ENCODE data around the gene ARHGAP6. TPM values are rescaled to one million over a fixed set of nuclear protein-coding genes. Genes with fewer than 3 reads are reported as not detected.

The ARHGAP6 gene
- total and polyA plus RNA-seq, 2 of the 4 experiments (the other 2 are of a cell fraction) = 1.4 to 1.8 TPM

GRCh38 chrX:11546917-11547316 lies 118.8 kb downstream of the ARHGAP6 start:
- BruUV-seq (replicated peaks) = no TSS peak
- Histone ChIP-seq H4K91ac (ENCODE audit: insufficient read depth, low read depth, low read length) (no peak overlapping the region), H4K5ac (ENCODE audit: low read depth, low read length) (no peak overlapping the region), H3K9me1 (ENCODE audit: insufficient read depth, low read length) (no peaks in the 10 kb centered on the region), H2AFZ (replicated peaks; ENCODE audit: low read length, poor library complexity) (no peak overlapping the region), H3K27me3 (ENCODE audit: control insufficient read depth, insufficient read depth, low read length) (no peaks in the 10 kb centered on the region), H2BK5ac (ENCODE audit: low read depth, low read length, poor library complexity, severe bottlenecking) (no peak overlapping the region), H3K4me3 (ENCODE audit: insufficient read depth, low read depth, low read length) (no peak overlapping the region), H2BK120ac (ENCODE audit: low read depth, low read length) (no peak overlapping the region), H3K56ac (ENCODE audit: extremely low read depth, insufficient read depth, low read length) (no peak overlapping the region), H3K23ac (ENCODE audit: low read depth, low read length) (no peak overlapping the region), H3K14ac (replicated peaks; ENCODE audit: low read depth, low read length) (no peak overlapping the region), H3K18ac (ENCODE audit: low read depth, low read length) (no peak overlapping the region), H2BK15ac (ENCODE audit: low read depth, low read length) (no peak overlapping the region), H3K9me3 (ENCODE audit: control insufficient read depth, insufficient read depth, low read length) (no peaks in the 10 kb centered on the region), H4K8ac (ENCODE audit: low read depth in 2 of 2, low read length in 2 of 2) (no peak overlapping the region), H3K79me1 (ENCODE audit: low read depth in 1 of 2, low read length in 2 of 2) (no peaks in the 10 kb centered on the region), H3K36me3 (ENCODE audit: control insufficient read depth, insufficient read depth, low read length) (no peaks in the 10 kb centered on the region), H4K20me1 (ENCODE audit: insufficient read depth, low read length) (no peaks in the 10 kb centered on the region), H3K27ac (ENCODE audit: insufficient read depth, low read length) (no peak overlapping the region), H3K4me1 (ENCODE audit: control insufficient read depth, insufficient read depth, low read length) (no peaks in the 10 kb centered on the region), H3K4ac (ENCODE audit: low read depth, low read length) (no peak overlapping the region), H2AK5ac (ENCODE audit: low read depth, low read length) (no peak overlapping the region), H2BK20ac (ENCODE audit: low read depth, low read length) (no peak overlapping the region), H2AK9ac (replicated peaks; ENCODE audit: low read depth, low read length, poor library complexity) (no peak overlapping the region), H3K9ac (ENCODE audit: low read depth, low read length) (no peak overlapping the region), H3K4me2 (ENCODE audit: low read depth, low read length) (no peak overlapping the region)
- WGBS, 2 experiments (ENCODE audit: extremely low coverage in 2 of 2, insufficient read length in 1 of 2) = no CpG with 5 or more reads among the region's 2 CpGs
- in situ Hi-C loops (cut with MboI; ENCODE audit: low sequenced_read_pairs) = no loop called here
- DNase-seq (no peak), ATAC-seq (ENCODE audit: low read depth) (no peak)
- dilution Hi-C loops (cut with HindIII; ENCODE audit: low sequenced_read_pairs, unreplicated experiment) = no loop called here
- TF ChIP-seq RAD21 (IDR thresholded peaks at IDR 0.05; ENCODE audit: low read length) (no peak), ELK1 (IDR thresholded peaks at IDR 0.05; ENCODE audit: borderline replicate concordance, low read depth, low read length) (no peak), RFX5 (IDR thresholded peaks at IDR 0.05; ENCODE audit: low read depth, low read length) (no peak), SMC3 (IDR thresholded peaks at IDR 0.05; ENCODE audit: low read depth, low read length) (no peak), USF2 (IDR thresholded peaks at IDR 0.05; ENCODE audit: low read depth, low read length) (no peak), MAFK (IDR thresholded peaks at IDR 0.05; ENCODE audit: low read depth, low read length) (no peak), CTCF (conservative IDR thresholded peaks at IDR 0.05; ENCODE audit: low read depth, low read length) (no peak), MXI1 (IDR thresholded peaks at IDR 0.05; ENCODE audit: borderline replicate concordance, low read depth, low read length) (no peak), POLR2A (IDR thresholded peaks at IDR 0.05; ENCODE audit: low read depth, low read length) (no peak), RCOR1 (IDR thresholded peaks at IDR 0.05; ENCODE audit: insufficient replicate concordance, low read length) (no peak), CEBPB (IDR thresholded peaks at IDR 0.05; ENCODE audit: low read depth, low read length) (no peak), CHD1 (IDR thresholded peaks at IDR 0.05; ENCODE audit: low read depth, low read length) (no peak), FOS (IDR thresholded peaks at IDR 0.05; ENCODE audit: low read depth, low read length) (no peak)
- intact Hi-C loops (cut with micrococcal nuclease) = no loop called here
- ChIA-PET POLR2A (ENCODE audit: unreplicated experiment) (no interaction called here), CTCF (interaction anchor here (0.7 kb wide), 1 partner anchor 195 kb away, joined by 3 read pairs; no protein-coding TSS in a partner anchor)
